HEK293 (cell line): ENCODE results near the gene GALNTL6.

Experiments used
- CTCF ChIA-PET: fragments of 350-600 bp; formaldehyde crosslinking; extraction: SDS; loops from one replicate; lab custom pipeline; 2021; ENCODE audit warnings: antibody characterized with exemption; lab: Yijun Ruan, JAX
- POLR2A ChIA-PET: fragments of 300-600 bp; formaldehyde crosslinking; extraction: SDS; loops from one replicate; lab custom pipeline; 2020; ENCODE audit warnings: antibody characterized with exemption, inconsistent platforms; lab: Yijun Ruan, JAX
- H3K27ac ChIP-seq: fragments of 200-500 bp; sonication (Bioruptor generic); 2 replicates; pipeline ENCODE4 v1.5.1; 2014; ENCODE audit warnings: low read depth, low read length, control low read depth, inconsistent platforms; ENCODE audit errors: extremely low read depth
- H3K36me3 ChIP-seq, 2 experiments: fragments of 200-500 bp in 1 of 2; sonication (Bioruptor generic) in 1 of 2; 1 replicate in 1 of 2; 2 replicates in 1 of 2; pipeline ENCODE4 v1.5.1; 2014 to 2017; ENCODE audit warnings: inconsistent platforms in 2 of 2, low read length in 2 of 2; ENCODE audit not compliant: control insufficient read depth in 2 of 2, insufficient read depth in 1 of 2
- H3K4me1 ChIP-seq: fragments of 200-500 bp; sonication (Bioruptor generic); 2 replicates; pipeline ENCODE4 v1.5.1; 2014; ENCODE audit warnings: mild to moderate bottlenecking, low read length, inconsistent platforms; ENCODE audit not compliant: control insufficient read depth, insufficient read depth
- H3K4me3 ChIP-seq: 2 replicates; pipeline ENCODE4 v1.5.1; 2011; ENCODE audit warnings: low read depth, mild to moderate bottlenecking, control low read depth, low read length, moderate library complexity
- H3K9me3 ChIP-seq: fragments of 200-500 bp; sonication (Bioruptor generic); 2 replicates; pipeline ENCODE4 v1.5.1; 2014; ENCODE audit warnings: low read depth, low read length, inconsistent platforms; ENCODE audit not compliant: control insufficient read depth, insufficient read depth
- MYNN ChIP-seq: fragments of 450-650 bp; formaldehyde crosslinking; IDR thresholded peaks from 2 replicates; pipeline ENCODE4 v1.5.1; 2016; ENCODE audit warnings: missing biosample characterization, missing genetic modification characterization, borderline replicate concordance
- OVOL3 ChIP-seq: fragments of 450-650 bp; formaldehyde crosslinking; IDR thresholded peaks from 2 replicates; pipeline ENCODE4 v1.5.1; 2016; ENCODE audit warnings: missing biosample characterization, missing genetic modification characterization
- PRDM1 ChIP-seq: fragments of 450-650 bp; formaldehyde crosslinking; IDR thresholded peaks from 2 replicates; pipeline ENCODE4; 2016; ENCODE audit warnings: missing biosample characterization, missing genetic modification characterization
- ZNF10 ChIP-seq: fragments of 450-650 bp; formaldehyde crosslinking; IDR thresholded peaks from 2 replicates; pipeline ENCODE4 v1.5.1; 2017; ENCODE audit warnings: missing biosample characterization, missing genetic modification characterization
- ZNF121 ChIP-seq: fragments of 450-650 bp; formaldehyde crosslinking; IDR thresholded peaks from 2 replicates; pipeline ENCODE4 v1.5.1; 2016; ENCODE audit warnings: missing biosample characterization, missing genetic modification characterization
- ZNF155 ChIP-seq: fragments of 450-650 bp; formaldehyde crosslinking; IDR thresholded peaks from 2 replicates; pipeline ENCODE4 v1.5.1; 2016; ENCODE audit warnings: missing biosample characterization, missing genetic modification characterization
- ZNF157 ChIP-seq: fragments of 450-650 bp; formaldehyde crosslinking; IDR thresholded peaks from 2 replicates; pipeline ENCODE4 v1.5.1; 2016; ENCODE audit warnings: missing biosample characterization, missing genetic modification characterization
- ZNF16 ChIP-seq: fragments of 450-650 bp; formaldehyde crosslinking; IDR thresholded peaks from 2 replicates; pipeline ENCODE4 v1.5.1; 2016; ENCODE audit warnings: low read depth, missing biosample characterization, missing genetic modification characterization
- ZNF18 ChIP-seq: fragments of 450-650 bp; formaldehyde crosslinking; IDR thresholded peaks from 2 replicates; pipeline ENCODE4 v1.5.1; 2016; ENCODE audit warnings: missing biosample characterization, missing genetic modification characterization
- ZNF221 ChIP-seq: fragments of 450-650 bp; formaldehyde crosslinking; IDR thresholded peaks from 2 replicates; pipeline ENCODE4 v1.5.1; 2017; ENCODE audit warnings: missing biosample characterization, missing genetic modification characterization, borderline replicate concordance
- ZNF223 ChIP-seq: fragments of 450-650 bp; formaldehyde crosslinking; IDR thresholded peaks from 2 replicates; pipeline ENCODE4 v1.5.1; 2016; ENCODE audit warnings: missing biosample characterization, missing genetic modification characterization
- ZNF266 ChIP-seq: fragments of 450-650 bp; formaldehyde crosslinking; IDR thresholded peaks from 2 replicates; pipeline ENCODE4 v1.5.1; 2016; ENCODE audit warnings: missing biosample characterization, missing genetic modification characterization, low read depth
- ZNF354C ChIP-seq: fragments of 450-650 bp; formaldehyde crosslinking; IDR thresholded peaks from 2 replicates; pipeline ENCODE4 v1.5.1; 2016; ENCODE audit warnings: missing biosample characterization, missing genetic modification characterization, low read depth, borderline replicate concordance
- ZNF398 ChIP-seq: fragments of 450-650 bp; formaldehyde crosslinking; IDR thresholded peaks from 2 replicates; pipeline ENCODE4 v1.5.1; 2017; ENCODE audit warnings: missing biosample characterization, missing genetic modification characterization
- ZNF544 ChIP-seq: fragments of 450-650 bp; formaldehyde crosslinking; IDR thresholded peaks from 2 replicates; pipeline ENCODE4 v1.5.0; 2017; ENCODE audit warnings: missing biosample characterization, missing genetic modification characterization
- ZNF560 ChIP-seq: fragments of 450-650 bp; formaldehyde crosslinking; IDR thresholded peaks from 2 replicates; pipeline ENCODE4 v1.5.1; 2017; ENCODE audit warnings: missing biosample characterization, missing genetic modification characterization, borderline replicate concordance
- ZNF585B ChIP-seq: fragments of 450-650 bp; formaldehyde crosslinking; IDR thresholded peaks from 2 replicates; pipeline ENCODE4 v1.5.1; 2016; ENCODE audit warnings: missing biosample characterization, missing genetic modification characterization
- ZNF596 ChIP-seq: fragments of 450-650 bp; IDR thresholded peaks from 2 replicates; pipeline ENCODE4 v1.5.0; 2018; ENCODE audit warnings: missing biosample characterization, mild to moderate bottlenecking, missing genetic modification characterization, moderate library complexity
- ZNF623 ChIP-seq: fragments of 450-650 bp; formaldehyde crosslinking; IDR thresholded peaks from 2 replicates; pipeline ENCODE4 v1.5.1; 2016; ENCODE audit warnings: missing biosample characterization, missing genetic modification characterization
- TF ChIP-seq, protein P1 (sequence below): fragments of 450-650 bp; formaldehyde crosslinking; IDR thresholded peaks from 2 replicates; pipeline ENCODE4 v1.5.1; 2016; ENCODE audit warnings: missing biosample characterization, missing genetic modification characterization
- TF ChIP-seq, protein P2 (sequence below): fragments of 450-650 bp; formaldehyde crosslinking; IDR thresholded peaks from 2 replicates; pipeline ENCODE4 v1.5.1; 2016; ENCODE audit warnings: missing biosample characterization, missing genetic modification characterization
- TF ChIP-seq, protein P3 (sequence below): fragments of 450-650 bp; formaldehyde crosslinking; IDR thresholded peaks from 2 replicates; pipeline ENCODE4 v1.5.1; 2016; ENCODE audit warnings: missing biosample characterization, missing genetic modification characterization, low read depth

GALNTL6 gene

GRCh38 chr4:172726001-172726423 is 912.8 kb downstream of the GALNTL6 start:
- H3K36me3 ChIP-seq, result no peaks in the 10 kb centered on the region
- TF ChIP-seq ZNF266 (tag by site-specific recombination), result no peak
- no peak for TF ChIP-seq ZNF157 (tag by site-specific recombination)
- TF ChIP-seq ZNF155, result no peak
- TF ChIP-seq, protein P1, sequence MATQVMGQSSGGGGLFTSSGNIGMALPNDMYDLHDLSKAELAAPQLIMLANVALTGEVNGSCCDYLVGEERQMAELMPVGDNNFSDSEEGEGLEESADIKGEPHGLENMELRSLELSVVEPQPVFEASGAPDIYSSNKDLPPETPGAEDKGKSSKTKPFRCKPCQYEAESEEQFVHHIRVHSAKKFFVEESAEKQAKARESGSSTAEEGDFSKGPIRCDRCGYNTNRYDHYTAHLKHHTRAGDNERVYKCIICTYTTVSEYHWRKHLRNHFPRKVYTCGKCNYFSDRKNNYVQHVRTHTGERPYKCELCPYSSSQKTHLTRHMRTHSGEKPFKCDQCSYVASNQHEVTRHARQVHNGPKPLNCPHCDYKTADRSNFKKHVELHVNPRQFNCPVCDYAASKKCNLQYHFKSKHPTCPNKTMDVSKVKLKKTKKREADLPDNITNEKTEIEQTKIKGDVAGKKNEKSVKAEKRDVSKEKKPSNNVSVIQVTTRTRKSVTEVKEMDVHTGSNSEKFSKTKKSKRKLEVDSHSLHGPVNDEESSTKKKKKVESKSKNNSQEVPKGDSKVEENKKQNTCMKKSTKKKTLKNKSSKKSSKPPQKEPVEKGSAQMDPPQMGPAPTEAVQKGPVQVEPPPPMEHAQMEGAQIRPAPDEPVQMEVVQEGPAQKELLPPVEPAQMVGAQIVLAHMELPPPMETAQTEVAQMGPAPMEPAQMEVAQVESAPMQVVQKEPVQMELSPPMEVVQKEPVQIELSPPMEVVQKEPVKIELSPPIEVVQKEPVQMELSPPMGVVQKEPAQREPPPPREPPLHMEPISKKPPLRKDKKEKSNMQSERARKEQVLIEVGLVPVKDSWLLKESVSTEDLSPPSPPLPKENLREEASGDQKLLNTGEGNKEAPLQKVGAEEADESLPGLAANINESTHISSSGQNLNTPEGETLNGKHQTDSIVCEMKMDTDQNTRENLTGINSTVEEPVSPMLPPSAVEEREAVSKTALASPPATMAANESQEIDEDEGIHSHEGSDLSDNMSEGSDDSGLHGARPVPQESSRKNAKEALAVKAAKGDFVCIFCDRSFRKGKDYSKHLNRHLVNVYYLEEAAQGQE, result no peak
- no peak for TF ChIP-seq ZNF544 (tag by site-specific recombination)
- TF ChIP-seq, protein P2, sequence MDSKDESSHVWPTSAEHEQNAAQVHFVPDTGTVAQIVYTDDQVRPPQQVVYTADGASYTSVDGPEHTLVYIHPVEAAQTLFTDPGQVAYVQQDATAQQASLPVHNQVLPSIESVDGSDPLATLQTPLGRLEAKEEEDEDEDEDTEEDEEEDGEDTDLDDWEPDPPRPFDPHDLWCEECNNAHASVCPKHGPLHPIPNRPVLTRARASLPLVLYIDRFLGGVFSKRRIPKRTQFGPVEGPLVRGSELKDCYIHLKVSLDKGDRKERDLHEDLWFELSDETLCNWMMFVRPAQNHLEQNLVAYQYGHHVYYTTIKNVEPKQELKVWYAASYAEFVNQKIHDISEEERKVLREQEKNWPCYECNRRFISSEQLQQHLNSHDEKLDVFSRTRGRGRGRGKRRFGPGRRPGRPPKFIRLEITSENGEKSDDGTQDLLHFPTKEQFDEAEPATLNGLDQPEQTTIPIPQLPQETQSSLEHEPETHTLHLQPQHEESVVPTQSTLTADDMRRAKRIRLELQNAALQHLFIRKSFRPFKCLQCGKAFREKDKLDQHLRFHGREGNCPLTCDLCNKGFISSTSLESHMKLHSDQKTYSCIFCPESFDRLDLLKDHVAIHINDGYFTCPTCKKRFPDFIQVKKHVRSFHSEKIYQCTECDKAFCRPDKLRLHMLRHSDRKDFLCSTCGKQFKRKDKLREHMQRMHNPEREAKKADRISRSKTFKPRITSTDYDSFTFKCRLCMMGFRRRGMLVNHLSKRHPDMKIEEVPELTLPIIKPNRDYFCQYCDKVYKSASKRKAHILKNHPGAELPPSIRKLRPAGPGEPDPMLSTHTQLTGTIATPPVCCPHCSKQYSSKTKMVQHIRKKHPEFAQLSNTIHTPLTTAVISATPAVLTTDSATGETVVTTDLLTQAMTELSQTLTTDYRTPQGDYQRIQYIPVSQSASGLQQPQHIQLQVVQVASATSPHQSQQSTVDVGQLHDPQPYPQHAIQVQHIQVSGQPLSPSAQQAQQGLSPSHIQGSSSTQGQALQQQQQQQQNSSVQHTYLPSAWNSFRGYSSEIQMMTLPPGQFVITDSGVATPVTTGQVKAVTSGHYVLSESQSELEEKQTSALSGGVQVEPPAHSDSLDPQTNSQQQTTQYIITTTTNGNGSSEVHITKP (tag by site-specific recombination), result no peak
- TF ChIP-seq ZNF16 (tag by site-specific recombination), result no peak
- no peak for TF ChIP-seq ZNF398 (tag by site-specific recombination)
- TF ChIP-seq ZNF18 (tag by site-specific recombination), result no peak
- no peak for TF ChIP-seq ZNF223 (tag by site-specific recombination)
- no peak for TF ChIP-seq MYNN (tag by site-specific recombination)
- no peak for TF ChIP-seq ZNF585B (tag by site-specific recombination)
- no peak for TF ChIP-seq ZNF121
- TF ChIP-seq PRDM1 (tag by site-specific recombination), result no peak
- TF ChIP-seq, all 188 proteins: peak for 0
- no peak overlapping the region for H3K27ac ChIP-seq
- no peak overlapping the region for H3K4me3 ChIP-seq
- POLR2A ChIA-PET, result no interaction called here
- H3K4me1 ChIP-seq, result no peaks in the 10 kb centered on the region
- CTCF ChIA-PET, result interaction anchor here (0.6 kb wide), 1 partner anchor 201 kb away, joined by 3 read pairs; no protein-coding TSS in a partner anchor
- no peaks in the 10 kb centered on the region for H3K9me3 ChIP-seq

GRCh38 chr4:172727631-172728030 is 914.4 kb downstream of the GALNTL6 start:
- H3K4me3 ChIP-seq, result no peak overlapping the region
- CTCF ChIA-PET, result no interaction called here
- no peaks in the 10 kb centered on the region for H3K36me3 ChIP-seq
- POLR2A ChIA-PET, result no interaction called here
- no peaks in the 10 kb centered on the region for H3K4me1 ChIP-seq
- H3K27ac ChIP-seq, result no peak overlapping the region
- H3K9me3 ChIP-seq, result no peaks in the 10 kb centered on the region
- TF ChIP-seq ZNF623, result no peak
- TF ChIP-seq ZNF560 (tag by site-specific recombination), result no peak
- TF ChIP-seq ZNF10, result no peak
- no peak for TF ChIP-seq ZNF354C (tag by site-specific recombination)
- TF ChIP-seq, protein P3, sequence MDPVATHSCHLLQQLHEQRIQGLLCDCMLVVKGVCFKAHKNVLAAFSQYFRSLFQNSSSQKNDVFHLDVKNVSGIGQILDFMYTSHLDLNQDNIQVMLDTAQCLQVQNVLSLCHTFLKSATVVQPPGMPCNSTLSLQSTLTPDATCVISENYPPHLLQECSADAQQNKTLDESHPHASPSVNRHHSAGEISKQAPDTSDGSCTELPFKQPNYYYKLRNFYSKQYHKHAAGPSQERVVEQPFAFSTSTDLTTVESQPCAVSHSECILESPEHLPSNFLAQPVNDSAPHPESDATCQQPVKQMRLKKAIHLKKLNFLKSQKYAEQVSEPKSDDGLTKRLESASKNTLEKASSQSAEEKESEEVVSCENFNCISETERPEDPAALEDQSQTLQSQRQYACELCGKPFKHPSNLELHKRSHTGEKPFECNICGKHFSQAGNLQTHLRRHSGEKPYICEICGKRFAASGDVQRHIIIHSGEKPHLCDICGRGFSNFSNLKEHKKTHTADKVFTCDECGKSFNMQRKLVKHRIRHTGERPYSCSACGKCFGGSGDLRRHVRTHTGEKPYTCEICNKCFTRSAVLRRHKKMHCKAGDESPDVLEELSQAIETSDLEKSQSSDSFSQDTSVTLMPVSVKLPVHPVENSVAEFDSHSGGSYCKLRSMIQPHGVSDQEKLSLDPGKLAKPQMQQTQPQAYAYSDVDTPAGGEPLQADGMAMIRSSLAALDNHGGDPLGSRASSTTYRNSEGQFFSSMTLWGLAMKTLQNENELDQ (tag by site-specific recombination), result no peak
- TF ChIP-seq ZNF596 (tag by site-specific recombination), result no peak
- TF ChIP-seq OVOL3 (tag by site-specific recombination), result no peak
- TF ChIP-seq ZNF221 (tag by site-specific recombination), result no peak
